Retinal pigment epithelial cell (primary cell): Measurements from ENCODE around the gene ASS1.

ENCODE experiments used
- DNase-seq: peaks from one replicate; pipeline ENCODE4 v3.0.0-alpha.2; 2010; ENCODE audit warnings: low read depth
- H3K4me3 ChIP-seq: 2 replicates; pipeline ENCODE4 v1.5.1; 2011; ENCODE audit warnings: mild to moderate bottlenecking, low read length, control low read depth, moderate library complexity
- TF ChIP-seq, protein P1 (sequence below): conservative IDR thresholded peaks from 2 replicates; pipeline ENCODE4 v1.5.1; 2011; ENCODE audit warnings: low read depth, low read length, control low read depth, inconsistent platforms

ASS1 gene

DNA sequence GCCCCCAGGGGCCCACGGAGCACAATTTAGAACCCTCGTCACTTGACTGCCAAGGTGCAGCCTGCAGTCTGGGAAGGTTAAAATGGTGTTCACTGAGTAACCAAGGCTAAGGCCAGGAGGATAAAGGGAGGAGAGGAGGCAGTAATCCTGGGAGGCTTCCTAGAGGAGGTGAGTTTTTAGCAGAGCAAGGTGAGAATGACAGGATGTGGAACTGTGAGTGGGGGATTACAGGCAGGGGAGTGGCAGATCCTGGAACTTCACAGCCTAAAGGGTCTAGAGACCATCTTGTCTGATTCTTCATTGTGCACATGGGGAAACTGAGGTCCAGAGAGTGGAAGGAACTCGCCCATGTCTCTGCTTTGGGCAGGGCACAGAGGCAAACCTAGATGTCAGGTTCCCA lies 42.5 kb upstream of the ASS1 start:
- TF ChIP-seq, protein P1, sequence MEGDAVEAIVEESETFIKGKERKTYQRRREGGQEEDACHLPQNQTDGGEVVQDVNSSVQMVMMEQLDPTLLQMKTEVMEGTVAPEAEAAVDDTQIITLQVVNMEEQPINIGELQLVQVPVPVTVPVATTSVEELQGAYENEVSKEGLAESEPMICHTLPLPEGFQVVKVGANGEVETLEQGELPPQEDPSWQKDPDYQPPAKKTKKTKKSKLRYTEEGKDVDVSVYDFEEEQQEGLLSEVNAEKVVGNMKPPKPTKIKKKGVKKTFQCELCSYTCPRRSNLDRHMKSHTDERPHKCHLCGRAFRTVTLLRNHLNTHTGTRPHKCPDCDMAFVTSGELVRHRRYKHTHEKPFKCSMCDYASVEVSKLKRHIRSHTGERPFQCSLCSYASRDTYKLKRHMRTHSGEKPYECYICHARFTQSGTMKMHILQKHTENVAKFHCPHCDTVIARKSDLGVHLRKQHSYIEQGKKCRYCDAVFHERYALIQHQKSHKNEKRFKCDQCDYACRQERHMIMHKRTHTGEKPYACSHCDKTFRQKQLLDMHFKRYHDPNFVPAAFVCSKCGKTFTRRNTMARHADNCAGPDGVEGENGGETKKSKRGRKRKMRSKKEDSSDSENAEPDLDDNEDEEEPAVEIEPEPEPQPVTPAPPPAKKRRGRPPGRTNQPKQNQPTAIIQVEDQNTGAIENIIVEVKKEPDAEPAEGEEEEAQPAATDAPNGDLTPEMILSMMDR, result no peak
- no peak overlapping the region for H3K4me3 ChIP-seq

DNA sequence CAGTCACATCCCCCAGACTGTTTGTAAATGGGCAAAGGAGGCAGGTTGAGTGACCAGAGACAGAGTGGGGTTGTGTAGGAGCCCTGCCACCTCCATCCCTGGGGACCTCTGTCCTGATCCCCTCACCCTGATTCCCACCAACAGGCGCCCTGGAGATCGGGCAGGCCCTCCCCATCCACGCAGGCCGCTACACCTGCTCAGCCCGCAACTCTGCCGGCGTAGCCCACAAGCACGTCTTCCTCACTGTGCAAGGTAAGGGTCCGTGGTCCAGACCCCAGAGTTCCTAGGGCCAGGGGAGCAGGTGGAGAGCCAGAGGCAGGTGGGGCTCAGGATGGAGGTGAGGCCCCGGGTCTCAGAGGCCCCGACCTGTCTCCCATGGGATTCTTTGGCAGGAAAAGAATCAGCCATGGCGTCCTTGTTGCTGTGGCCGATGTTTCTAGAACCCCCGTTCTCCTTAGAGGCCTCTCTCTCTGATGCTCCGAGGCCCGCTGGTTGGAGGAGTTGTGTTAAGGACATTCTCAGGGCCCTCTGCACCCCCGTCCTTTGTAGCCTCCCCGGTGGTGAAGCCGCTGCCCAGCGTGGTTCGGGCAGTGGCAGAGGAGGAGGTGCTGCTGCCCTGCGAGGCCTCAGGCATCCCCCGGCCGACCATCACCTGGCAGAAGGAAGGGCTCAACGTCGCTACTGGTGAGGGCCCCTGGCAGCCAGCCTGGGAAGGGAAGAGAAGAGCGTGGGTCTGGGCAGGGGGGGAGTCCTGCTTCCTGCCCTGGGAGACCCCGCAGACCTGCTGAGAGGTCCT lies 41.9 kb upstream of the ASS1 start:
- H3K4me3 ChIP-seq, result no peak overlapping the region
- DNase-seq, result no peak

More for the DNA sequence above, 42.5 kb upstream of the ASS1 start:
- DNase-seq, result no peak

DNA sequence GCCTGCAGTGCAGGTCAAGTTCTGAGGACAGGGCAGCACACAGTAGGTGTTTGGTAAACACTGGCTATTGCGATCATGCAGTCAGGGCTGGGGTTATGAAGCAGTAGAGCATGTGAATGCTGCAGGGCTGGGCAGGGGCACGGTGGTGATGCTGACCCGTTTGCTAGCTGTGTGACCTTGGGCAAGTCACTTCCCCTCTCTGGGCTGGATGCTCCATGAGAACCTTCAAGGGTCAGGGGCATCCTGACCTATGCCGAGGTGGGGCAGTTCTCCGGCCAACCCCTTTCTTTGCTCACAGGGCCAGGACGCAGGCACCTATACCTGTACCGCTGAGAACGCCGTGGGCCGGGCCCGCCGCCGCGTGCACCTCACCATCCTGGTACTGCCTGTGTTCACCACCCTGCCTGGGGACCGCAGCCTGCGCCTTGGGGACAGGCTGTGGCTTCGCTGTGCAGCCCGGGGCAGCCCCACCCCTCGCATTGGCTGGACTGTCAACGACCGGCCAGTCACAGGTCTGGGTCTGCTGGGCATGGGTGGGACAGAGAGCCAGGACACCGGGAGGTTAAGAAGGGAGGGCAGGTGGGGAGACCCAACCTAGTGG lies 39.0 kb upstream of the ASS1 start:
- no peak overlapping the region for H3K4me3 ChIP-seq
- TF ChIP-seq, protein P1, result no peak
- DNase-seq, result no peak

More for the DNA sequence above, 41.9 kb upstream of the ASS1 start:
- TF ChIP-seq, protein P1, result no peak

DNA sequence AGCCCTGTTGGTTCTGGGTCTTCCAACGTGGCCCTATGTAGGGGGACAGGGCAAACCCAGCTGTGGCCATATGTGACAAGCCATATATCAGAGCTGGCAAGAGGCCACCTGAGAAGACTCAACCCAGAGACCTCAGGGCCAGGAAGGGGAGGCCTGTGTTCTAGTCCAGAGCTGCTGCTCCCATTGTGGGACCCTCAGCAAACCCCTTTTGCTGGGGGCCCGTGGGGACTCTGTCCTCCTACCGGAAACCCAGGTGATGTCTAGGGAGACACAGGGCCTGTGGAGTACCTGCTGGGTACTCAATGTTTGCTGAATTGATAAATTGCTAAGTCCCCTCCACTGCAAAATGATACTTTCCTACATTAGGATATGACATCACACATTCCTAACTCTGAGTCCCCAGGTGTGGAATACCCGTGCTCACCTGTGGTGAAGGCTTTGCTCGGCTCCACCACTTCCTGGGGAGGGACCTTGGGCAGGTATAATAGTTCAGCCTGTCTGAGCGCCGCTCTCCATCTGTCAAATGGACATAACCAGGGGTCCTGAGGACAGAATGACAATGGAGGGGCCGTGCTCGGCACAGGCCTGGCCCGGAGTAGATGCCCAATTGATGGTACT lies 38.4 kb upstream of the ASS1 start:
- H3K4me3 ChIP-seq, result no peak overlapping the region
- no peak for DNase-seq
- TF ChIP-seq, protein P1, result no peak

DNA sequence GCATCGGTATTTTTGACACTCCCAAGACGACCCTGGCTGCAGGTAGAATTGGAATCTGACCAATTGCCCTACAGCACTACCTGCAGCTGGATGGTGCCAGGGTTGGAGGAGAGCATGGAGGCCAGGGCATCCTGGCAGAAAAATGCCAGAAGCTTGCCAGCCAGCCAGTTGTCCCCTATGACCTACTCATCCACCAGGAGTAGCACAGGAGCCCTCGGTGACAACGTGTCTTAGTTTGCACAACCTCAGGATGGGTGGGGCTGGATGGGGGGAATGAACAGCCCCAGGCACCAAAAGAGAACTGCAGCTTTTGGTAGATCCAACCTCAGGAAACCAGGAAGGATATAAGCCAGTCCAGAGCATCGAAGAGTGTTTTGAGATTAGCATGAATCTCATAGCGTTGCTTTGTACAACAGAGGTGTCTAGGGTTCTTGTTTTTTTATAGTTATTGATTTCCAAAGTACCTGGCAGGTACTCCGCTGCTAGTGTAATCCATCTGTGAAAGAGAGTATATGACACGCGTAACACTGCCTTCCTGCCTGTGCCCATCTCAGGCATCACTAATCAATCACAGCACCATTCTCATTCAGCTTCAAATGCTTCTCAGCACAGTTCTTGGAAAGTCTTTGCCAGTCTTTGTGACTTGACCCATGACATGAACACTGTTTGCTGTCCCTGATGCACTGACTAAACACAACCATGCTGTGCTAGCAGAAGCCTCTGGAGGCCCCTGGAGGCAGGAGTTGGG lies 36.7 kb upstream of the ASS1 start:
- TF ChIP-seq, protein P1, result no peak
- H3K4me3 ChIP-seq, result no peak overlapping the region
- no peak for DNase-seq

DNA sequence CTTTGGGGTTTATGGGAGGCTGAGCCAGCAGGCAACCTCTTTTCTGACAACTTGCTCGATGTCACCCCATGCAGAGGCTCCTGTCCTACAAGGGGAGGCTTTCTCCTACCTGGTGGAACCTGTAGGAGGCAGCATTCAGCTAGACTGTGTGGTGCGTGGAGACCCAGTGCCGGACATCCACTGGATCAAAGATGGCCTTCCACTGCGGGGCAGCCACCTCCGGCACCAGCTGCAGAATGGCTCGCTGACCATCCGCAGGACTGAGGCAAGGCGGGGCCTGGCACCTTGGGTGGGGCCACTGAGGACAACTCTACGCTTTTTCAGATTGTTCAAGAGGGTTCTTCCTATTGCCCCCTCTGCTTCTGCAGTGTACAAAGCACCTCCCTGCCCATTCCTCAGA lies 36.1 kb upstream of the ASS1 start:
- TF ChIP-seq, protein P1, result no peak
- no peak for DNase-seq
- H3K4me3 ChIP-seq, result no peak overlapping the region
